Activated CD8-positive, alpha-beta memory T cell treated with anti-CD3 and anti-CD28 coated beads for 1 hour (primary cell): ENCODE measurements around the gene HUNK.
"Not testable (repeated sequence)": the region's sequence is repeated elsewhere in the genome, so short reads cannot be mapped to it uniquely, and the experiment has no call there.

Experiments
- DNase-seq, 2 donors: peaks; one replicate each; pipeline ENCODE4 v3.0.0-alpha.2; 2020; ENCODE audit warnings: low read depth in 1 of 2; ENCODE audit errors: extremely low read depth in 1 of 2

The HUNK gene

DNA sequence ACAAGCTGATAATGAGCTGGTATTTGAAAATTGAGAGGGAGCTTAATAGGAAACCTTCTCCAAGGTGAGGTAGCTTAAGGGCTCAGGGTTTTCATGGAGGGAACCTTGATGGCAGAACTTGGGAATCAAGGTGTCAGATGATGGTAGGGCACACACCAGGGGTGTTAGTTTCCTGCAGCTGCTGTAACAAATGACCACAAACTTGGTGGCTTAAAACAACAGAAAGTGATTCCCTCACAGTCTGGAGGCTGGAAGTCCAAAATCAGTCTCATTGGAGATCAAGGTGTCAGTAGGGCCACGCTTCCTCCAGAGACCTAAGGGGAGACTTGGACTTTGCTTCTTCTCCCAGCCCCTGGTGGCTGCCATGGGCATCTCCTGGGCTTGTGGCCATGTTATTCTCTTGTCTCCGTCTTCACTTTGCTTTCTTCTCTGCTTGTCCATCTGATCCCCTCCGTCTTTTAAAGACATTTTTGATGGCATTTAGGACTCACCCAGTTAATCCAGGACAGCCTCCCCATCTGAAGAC, 45.5 kb downstream of the HUNK start:
- no peak for DNase-seq

DNA sequence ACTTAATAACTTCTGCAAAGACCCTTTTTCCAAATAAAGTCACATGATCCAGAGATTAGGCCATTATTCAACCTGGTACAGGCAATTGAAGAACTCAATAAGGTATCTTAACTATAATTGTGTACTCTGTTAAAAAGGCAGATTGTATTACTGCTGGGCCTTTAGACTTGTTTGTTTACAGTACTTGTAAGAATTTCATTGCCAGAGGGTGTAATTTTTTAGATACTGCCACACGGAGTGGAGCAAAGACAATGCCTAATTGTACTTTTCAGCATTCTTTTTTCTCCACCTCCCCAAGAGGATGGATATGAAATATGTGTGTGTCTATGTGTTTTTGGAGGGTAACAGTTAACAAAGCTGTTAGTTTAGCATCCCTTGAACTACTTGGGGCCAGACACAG, 47.5 kb downstream of the HUNK start:
- no peak for DNase-seq

GRCh38 chr21:31921079-31921478, 48.3 kb downstream of the HUNK start:
- no peak for DNase-seq

DNA sequence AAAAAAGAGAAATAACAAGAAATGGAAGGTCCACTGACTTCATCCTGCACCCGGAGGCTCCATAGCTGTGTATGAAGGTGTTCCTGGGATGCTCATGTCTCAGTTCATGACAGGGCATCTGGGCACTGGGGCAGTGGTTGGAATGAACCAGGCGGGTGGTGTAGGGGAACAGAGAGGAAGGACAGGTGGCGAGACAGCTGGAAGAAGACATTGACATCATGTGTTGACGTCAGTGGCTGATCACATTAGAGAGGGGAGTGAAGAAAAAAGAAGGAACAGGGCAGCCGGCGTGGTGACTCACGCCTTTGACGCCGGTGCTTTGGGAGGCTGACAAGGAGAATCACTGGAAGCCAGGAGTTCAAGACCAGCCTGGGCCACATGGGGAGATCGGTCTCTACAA, 50.1 kb downstream of the HUNK start:
- DNase-seq = no peak

- no peak for DNase-seq
Observed at GRCh38 chr21:31923756-31924155, 50.9 kb downstream of the HUNK start.

- no peak for DNase-seq
Observed at GRCh38 chr21:31924548-31924947, 51.7 kb downstream of the HUNK start.

DNA sequence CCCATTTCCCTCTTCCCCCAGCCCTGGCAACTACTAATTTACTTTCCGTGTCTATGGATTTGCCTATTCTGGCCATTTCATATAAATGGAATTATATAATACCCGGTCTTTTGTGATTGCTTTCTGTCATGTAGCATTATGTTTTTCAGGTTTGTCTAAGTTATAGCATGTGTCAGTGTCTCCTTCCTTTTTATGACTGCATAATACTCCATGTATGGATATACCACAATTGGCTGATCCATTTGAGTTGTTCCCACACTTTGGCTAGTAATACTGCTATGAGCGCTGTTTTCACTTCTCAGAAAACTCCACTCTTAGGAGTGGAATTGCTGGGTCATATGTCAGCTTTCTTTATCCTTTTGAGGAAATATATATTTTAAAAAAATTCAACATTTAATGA, 53.7 kb downstream of the HUNK start:
- DNase-seq = no peak

- DNase-seq = no peak
Observed at GRCh38 chr21:31927689-31928353, 55.0 kb downstream of the HUNK start.

GRCh38 chr21:31928656-31929055, 55.8 kb downstream of the HUNK start:
- DNase-seq = no peak

- DNase-seq = no peak
Observed at GRCh38 chr21:31929548-31929947, 56.7 kb downstream of the HUNK start.

- DNase-seq = no peak
Observed at GRCh38 chr21:31930001-31930400, 57.2 kb downstream of the HUNK start.

DNA sequence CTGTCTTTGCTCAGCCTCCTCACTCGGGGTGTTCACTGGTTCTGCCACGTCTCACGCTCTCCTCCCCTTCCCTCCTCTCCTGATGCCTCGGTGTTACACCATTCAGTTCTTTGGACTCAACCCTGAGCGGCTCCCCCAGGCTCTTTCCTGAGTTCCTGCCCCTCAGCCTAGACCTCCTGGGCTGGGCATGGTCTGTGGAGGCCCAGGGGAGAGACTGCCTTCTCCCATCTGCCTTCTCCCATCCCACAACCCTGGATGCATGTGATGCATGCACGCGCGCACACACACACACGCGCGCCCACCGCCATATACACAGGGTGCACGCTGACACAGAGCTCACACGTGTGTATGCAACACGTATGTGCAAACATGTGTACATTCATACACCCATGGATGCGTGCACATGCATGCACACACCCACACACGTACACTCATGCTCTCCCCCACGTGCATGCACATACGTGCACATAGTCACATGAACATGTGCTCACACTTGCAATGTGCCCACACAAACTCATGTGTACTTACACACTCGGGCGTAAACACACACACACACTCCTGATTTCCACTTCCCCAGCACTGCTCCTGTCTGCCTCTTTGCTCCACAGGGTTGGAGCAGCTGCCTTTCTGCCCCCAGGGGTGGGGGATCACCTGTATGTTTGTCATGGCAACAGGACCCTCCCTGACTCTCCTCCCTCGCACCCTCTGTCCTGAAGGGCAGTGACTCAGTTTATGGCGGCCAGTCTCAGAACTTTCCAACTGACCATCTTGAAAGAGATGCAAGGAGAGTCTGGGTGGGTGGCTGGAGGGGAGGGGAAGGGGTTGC, 59.0 kb downstream of the HUNK start:
- DNase-seq = no peak

DNA sequence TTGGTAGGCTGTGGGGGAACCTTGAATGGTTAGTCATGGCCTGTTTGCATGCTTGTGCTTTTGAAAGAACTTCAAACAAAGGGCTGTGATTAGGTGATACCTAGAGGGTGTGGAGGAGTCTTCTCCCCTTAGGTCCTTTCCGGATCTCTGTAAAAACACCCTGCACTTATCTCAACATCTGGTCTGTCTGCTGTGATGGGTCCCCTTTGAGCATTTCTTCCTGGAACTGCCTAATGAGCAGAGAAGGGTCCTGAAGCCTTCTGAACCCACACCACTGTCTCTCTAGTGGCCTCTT, 59.6 kb downstream of the HUNK start:
- no peak for DNase-seq

GRCh38 chr21:31937303-31937702, 64.5 kb downstream of the HUNK start:
- no peak for DNase-seq

DNA sequence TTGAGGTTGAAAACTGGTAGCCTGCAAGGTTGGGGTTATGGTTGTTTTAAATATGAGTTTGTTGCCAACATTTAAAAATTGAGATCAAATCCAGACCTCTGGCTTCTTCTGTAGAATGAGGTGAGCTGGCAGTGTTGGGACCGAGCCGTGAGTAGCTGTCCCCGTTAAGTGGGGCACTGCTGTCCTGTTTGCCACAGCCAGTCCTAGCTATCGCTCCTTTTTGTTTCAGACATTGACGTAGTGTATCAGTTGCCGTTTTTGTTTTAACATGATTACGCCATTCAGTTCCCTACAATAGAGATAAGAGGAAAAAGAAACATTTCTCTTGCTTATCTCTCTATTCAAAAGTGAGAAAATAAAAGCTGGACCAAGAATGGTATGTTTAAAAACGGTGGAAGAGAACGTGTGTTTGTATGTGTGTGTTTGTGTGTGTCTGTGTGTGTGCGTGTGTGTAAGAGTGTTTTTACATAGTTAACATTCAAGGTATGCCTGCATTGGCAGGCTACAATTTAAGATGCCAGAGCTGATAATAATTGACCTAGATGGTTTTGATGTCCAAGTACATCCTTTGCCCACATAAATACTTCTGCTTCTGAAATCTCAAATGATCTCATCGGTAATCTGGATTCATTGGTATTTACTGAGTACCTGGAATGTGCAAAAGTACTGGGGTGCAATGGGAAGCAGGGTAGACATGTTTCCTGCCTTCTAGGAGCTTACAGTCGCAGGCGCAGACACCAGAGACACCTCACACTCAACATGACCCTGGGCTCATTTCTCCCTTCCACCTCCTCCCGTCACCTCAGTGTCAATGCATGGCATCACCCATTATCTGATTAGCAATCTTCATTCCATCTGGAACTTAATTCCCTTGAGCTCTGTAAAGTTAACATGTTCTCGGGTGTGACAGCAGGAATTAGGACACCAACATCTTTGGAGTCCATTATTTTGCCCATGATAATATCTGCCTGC, 65.8 kb downstream of the HUNK start:
- no peak for DNase-seq

- DNase-seq = no peak
Observed at GRCh38 chr21:31941694-31942093, 68.9 kb downstream of the HUNK start.

DNA sequence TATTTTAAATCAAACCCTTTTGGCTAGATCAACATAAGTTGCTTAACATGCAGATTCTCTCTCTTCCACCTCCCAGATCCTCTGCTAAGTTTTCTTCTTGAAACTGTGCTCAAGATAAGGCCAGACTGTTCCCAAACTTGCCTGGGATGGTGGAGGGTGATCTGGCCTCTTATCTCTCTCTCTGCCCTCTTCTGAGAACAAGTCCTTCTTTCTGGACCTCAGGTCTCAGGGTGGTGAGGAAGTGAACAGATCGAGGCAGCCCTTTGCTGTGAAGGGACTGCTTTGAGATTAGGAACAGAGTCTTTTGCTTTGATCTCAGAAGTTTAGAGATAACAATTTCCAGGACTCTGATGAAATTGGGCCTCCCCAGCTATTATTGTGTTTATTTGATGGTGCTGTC, 70.7 kb downstream of the HUNK start:
- no peak for DNase-seq

GRCh38 chr21:31945141-31945540, 72.3 kb downstream of the HUNK start:
- no peak for DNase-seq

DNA sequence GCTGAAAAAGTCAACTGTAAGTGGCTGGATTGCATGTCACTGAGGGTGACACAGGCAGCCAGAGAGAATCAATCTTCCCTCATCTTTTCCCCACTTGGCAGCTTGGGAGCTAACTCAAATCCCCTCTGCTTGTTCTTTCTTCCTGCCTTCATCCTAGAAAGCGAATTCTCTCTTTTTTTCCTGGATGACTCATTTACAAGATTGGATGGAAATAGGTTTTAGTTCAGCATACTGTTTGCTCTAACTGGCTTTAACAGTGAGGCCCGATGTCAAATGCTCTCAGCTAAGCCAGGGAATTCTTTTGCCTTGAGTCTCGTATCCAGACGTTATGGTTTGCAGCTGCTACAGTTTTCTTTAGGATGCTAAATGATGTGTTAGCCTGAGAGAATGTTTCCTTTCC, 72.7 kb downstream of the HUNK start:
- no peak for DNase-seq

- DNase-seq = no peak
Observed at GRCh38 chr21:31946231-31946630, 73.4 kb downstream of the HUNK start.

DNA sequence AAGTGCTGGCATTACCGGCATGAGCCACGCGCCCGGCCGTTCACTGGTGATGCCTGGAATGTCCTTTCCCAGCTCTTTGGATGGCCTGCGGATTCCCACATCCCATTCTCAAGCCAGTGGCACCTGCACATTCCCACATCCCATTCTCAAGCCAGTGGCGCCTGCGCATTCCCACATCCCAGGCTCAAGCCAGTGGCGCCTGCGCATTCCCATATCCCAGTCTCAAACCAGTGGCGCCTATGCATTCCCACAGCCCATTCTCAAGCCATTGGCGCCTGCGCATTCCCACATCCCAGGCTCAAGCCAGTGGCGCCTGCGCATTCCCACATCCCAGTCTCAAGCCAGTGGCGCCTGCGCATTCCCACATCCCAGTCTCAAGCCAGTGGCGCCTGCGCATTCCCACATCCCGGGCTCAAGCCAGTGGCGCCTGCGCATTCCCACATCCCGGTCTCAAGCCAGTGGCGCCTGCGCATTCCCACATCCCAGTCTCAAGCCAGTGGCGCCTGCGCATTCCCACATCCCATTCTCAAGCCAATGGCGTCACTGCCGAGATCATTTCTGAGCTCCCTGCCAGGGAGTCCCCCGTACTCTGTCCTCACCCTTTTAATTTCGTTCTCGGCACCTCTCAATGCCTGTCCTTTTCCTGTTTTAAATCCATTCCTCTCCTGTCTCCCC, 74.2 kb downstream of the HUNK start:
- DNase-seq = not testable (repeated sequence)
